Measurements from ENCODE around the gene TMEM140.
"Not testable (repeated sequence)": the region's sequence is repeated elsewhere in the genome, so short reads cannot be mapped to it uniquely, and the experiment has no call there.

Gene TMEM140

DNA sequence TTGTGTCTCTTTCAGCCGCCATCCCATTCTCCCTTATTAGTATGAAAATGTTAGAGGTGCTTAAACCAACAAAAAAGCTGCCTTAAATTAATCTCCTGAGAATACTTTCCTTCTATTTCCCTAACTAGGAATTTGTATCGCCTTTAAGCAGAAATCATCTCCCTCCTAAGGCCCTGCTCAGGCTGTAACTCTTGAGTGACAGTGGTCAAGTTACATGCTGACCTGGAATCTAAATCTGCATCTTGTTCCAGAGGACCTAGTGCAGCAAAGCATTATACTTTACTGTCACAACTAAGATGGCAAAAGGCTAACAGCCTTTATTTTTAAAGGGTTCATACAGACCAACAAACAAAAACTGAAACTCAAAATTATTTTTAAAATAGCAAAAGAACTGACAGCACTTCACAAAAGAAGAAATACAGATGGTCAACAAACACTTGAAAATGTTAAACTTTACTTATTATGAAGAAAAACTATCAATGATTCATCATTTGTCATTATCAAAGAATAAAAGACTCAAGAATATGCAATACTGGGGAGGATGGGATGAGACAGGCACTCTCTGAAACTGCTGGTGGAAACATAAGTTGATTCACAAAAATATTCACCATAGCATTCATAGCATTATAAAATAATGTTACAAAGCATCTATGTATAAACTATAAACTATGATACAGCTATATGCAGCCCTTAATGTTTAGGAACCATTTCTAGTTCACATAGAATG, 11.7 kb downstream of the TMEM140 start:
- no peak for DNase-seq

DNA sequence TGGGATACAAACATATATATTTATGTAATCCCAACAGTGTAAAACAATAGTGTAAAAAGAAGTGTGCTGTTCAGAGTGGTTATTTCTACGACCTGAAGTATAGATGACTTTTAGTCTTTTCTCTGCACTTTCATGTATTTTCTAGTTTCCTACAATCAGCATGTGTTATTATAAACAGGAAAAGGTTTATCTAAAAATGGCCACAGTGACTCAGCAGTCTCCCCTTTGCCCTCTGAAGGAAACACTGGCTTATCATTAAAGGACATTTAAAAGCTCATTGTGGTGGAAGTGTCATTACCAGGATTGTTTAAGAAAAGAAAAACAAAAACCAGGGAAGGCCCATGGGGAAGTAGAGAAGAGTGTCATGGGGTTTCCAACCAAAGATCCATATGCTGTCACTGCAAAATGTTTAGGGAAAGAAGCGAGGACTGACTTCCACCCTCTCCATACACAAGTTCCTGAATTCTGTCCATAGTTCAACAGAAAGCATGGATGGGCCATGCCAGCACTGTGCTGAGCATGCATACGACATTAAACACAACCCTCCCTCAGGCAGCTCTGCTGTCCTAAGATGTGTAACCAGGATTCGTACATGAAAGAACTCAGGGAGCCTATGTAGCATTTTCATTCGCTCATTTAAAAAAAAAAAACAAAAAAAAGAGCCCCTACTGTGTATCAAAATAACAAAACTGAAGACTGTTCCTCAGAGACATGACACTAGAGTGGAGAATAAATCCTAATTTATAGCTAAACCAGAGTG, 12.4 kb downstream of the TMEM140 start:
- no peak for DNase-seq

DNA sequence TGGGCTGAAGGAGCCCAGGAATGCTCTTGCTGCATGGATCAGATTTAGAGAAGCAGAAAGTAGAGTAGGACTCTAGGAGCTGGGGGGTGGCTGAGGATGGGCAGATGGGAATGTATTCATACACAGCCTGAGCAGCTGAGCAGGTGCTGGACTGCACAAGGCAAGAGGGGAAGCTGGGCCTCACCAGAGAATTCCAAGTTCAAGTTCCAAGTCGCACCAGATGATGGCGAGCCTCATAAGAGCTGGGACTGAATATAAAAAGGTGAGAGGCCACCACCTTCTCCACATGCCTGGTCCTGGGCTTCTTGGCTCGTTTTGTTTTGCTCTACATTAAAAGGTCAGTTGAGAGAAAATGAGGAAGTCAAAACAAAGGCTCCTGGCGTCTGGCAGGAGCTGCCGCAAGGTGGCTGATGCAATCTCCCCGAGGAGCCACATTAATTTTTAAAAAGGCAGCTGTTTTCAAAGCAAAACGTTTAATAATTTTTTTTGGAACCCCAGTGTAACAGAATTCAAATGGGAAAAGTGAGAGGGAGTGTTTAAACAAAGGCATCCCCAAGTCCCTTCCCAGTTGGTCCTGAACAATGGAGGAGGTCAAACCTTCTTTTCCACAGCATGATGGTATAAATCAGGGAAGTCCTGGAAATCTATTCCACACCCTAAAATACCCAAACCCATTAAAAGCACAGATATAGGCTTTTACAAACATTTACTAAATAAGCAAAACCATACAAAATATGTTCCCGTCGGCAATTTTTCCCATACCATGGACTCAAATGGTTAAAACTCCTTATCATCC, 13.2 kb downstream of the TMEM140 start:
- DNase-seq: no peak

GRCh38 chr7:135161669-135162068, 13.8 kb downstream of the TMEM140 start:
- no peak for DNase-seq

DNA sequence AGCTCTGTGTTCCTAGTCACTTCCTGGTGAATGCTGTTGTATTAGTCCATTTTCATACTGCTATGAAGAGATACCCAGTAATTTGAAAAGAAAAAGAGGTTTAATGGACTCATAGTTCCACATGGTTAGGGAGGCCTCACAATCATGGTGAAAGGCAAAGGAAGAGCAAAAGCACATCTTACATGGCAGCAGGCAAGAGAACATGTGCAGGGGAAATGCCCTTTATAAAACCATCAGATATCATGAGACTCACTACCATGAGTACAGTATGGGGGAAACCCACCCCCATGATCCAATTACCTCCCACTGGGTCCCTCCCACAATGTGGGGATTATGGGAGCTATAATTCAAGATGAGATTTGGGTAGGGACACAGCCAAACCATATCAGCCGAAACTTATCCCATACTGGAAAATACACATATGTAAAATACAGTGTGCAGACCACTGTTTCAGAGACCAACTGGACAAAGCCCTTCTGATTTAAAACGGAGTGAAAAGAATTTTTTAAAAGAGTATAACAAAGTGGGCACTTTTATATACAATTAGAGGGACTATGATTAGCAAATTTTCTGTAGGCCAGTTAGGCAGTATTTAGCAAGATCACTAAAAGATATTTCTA, 14.6 kb downstream of the TMEM140 start:
- no peak for DNase-seq

DNA sequence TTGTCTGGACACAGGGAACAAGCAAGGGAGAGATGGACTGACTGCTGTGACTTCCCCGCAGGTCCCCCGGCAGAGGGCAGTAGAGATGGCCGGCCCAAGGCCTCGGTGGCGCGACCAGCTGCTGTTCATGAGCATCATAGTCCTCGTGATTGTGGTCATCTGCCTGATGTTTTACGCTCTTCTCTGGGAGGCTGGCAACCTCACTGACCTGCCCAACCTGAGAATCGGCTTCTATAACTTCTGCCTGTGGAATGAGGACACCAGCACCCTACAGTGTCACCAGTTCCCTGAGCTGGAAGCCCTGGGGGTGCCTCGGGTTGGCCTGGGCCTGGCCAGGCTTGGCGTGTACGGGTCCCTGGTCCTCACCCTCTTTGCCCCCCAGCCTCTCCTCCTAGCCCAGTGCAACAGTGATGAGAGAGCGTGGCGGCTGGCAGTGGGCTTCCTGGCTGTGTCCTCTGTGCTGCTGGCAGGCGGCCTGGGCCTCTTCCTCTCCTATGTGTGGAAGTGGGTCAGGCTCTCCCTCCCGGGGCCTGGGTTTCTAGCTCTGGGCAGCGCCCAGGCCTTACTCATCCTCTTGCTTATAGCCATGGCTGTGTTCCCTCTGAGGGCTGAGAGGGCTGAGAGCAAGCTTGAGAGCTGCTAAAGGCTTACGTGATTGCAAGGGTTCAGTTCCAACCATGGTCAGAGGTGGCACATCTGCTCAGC, 16.6 kb downstream of the TMEM140 start:
- no peak for DNase-seq

DNA sequence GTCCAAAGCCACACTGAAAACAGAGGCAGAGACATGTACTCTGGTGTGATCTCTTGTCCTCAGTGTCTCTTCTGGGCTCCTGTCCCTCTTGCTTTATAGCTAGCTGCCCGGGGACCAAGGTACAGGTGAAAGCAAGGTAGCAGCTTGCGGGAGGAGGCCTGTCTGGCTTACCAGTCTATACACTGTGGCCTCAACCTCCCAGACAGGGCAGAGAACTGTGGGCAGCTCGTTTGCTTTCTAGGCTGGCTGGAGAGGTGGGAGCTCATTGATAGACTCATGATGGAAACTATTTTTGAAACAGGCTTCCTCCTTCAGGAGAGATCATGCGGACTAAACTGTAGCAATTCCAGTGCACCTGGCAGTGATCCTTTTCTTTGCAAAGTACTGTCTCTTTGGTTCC, 18.0 kb downstream of the TMEM140 start:
- no peak for DNase-seq

GRCh38 chr7:135166338-135166990, 18.6 kb downstream of the TMEM140 start:
- DNase-seq: no peak

DNA sequence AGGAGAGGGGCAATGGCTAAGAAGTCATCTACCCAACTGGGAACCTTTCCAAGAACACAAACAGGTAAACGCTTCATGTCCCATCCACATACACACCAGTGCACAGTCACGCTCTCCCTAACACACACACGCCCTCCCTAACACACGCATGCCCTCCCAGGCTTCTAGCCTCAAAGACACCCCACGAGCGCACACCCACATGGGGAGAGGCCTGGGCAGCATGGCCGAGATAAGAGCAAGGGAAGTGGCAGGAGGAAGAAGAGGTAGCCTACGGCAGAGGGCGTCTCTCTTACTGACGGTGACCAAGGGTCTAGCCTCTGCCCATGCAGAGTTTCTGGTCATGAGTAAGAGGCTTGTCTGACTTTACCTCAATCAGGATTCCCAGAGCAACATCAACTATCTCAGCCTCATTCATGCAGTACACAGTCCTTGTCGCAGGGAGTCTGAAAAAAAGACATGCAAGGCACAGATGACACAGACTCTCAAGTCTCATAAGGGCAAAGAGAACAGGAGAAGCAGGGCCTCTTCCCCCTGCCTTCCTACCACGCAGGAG, 19.6 kb downstream of the TMEM140 start:
- no peak for DNase-seq

- DNase-seq: no peak
These were observed 20.1 kb downstream of the TMEM140 start for GRCh38 chr7:135168001-135168400.

- DNase-seq: no peak
These were observed 20.7 kb downstream of the TMEM140 start for GRCh38 chr7:135168489-135169140.

- no peak for DNase-seq
These were observed 21.5 kb downstream of the TMEM140 start for GRCh38 chr7:135169141-135169963.

DNA sequence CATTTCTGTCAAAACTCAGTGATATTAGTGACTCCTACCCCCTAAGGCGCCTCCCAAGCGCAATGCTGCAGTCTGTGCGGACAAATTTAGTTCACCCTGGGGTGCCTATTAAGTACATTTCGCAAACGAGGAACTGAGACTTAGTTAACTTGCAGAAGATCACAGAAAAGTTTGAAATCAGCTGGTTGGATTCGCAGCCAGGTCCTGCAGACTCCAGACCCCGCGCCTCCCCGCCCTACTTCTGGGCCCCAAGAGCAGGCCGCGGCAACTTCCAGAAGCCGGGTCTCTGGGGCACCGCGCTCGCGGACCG, 22.0 kb downstream of the TMEM140 start:
- DNase-seq: no peak

DNA sequence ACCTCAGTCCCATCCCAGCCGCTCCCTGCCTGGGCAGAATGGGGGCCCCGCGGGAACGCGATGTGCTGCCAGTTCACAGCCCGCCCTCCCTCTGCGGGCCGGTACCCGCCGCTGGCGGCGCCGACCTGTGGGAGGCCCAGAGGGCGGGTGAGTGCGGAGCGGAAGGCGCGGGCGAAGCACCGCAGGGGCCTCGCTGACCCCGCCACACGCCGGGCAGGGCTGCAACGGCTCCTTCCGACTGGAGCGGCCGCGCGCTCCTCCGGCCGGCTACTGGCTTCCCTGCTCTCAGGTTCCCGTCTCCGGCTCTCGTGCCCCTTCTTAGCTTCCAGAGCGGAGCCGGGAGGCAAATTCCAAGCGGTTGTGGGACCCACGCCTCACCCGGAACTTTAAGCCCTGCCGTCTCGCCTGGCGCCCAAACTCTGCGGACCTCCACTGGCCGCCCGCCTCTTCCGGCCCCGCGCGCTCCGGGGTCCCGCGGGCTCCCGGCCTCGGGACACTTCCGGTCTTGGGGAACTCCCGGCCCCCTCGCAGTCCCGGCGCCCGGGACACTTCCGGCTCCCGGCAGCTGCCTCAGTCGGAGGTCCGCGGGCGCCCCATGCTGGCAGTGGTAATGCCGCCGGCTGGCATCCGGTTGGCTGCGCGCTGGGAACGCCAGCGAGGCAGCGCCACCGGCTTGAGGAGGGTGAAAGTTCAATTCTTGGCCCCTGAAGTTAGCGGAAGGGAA, 22.6 kb downstream of the TMEM140 start, which contains the start of gene CYREN:
TSS of gene CYREN (minus strand) at position 434 of the 724 bp plus-strand sequence. CDS start 1,785 bp downstream, outside the sequence.
- peak; percentile 30 for DNase-seq

DNA sequence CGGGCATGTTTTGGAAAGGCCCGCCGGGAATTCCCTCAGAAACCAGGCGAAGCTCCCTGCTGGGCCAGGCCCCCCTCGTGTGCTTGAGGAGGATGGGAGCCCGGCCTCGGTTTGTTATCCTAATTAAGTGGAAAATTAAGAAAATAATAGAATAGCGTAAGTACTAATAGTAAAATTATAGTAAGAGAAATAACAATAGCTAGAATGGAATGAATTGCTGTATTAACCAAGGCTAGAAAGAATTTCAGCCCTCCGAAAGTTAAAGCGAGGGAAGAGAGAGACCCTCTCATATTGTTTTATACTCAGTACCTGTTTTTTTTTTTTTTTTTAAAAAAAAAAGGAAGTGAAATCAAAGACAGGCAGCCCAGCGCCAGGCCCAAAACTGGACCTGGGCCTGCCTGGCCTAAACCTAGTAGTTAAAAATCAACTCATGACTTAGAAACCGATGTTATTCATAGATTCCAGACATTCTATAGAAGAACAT, 23.2 kb downstream of the TMEM140 start:
- DNase-seq: not testable (repeated sequence)

DNA sequence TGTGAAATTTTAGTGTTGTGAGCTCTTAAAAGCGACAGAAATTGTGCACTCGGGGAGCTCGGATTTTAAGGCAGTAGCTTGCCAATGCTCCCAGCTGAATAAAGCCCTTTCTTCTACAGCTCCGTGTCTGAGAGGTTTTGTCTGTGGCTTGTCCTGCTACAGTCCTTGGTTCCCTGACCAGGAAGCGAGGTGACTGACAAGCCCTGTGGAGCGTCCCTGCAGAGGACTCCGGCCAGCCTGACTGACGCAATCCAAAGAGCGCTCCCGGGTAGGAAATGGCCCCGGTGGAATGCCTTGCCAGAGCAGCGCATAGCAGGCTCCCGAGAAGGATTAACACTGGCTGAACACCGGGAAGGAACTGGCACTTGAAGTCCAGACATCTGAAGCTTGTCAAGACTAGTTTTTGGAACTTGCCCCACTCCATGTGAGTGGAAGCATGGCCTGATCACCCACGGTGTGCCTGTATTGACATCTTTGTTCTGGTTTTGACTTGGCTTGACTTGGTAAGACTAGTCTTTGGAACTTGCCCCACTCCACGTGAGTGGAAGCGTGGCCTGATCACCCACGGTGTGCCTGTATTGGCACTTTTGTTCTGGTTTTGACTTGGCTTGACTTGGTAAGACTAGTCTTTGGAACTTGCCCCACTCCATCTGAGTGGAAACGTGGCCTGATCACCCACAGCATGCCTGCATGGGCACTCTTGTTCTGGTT, 23.9 kb downstream of the TMEM140 start:
- not testable (repeated sequence) for DNase-seq

GRCh38 chr7:135173916-135174315, 26.0 kb downstream of the TMEM140 start:
- DNase-seq: not testable (repeated sequence)

DNA sequence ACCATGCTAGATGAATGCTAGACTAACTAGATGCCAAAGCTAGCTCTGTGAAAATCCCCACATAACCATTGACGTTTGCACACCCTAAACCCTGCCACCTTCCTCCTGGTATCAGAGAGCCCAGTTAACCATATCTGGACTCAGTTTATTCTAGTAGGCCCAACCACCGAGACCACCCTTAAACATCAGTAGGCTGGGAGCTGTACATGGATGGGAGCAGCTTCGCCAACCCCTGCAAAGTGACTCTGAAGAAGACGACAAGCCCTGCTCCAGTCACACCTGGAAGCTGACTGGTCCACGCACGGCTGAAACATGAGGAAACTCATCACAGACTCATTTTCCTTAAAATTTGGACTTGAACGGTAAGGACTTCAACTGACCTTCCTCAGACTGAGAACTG, 27.1 kb downstream of the TMEM140 start:
- DNase-seq: no peak

GRCh38 chr7:135175931-135176330, 28.1 kb downstream of the TMEM140 start:
- DNase-seq: no peak

Measured in NCI-H1436 treated with DMSO at 0.1 percent for 48 hours (cell line).